HEK293 (cell line): ENCODE results near the gene CXXC5.

Experiments
- CTCF ChIA-PET: fragments of 350-600 bp; formaldehyde crosslinking; extraction: SDS; loops from one replicate; lab custom pipeline; 2021; ENCODE audit warnings: antibody characterized with exemption; lab: Yijun Ruan, JAX
- POLR2A ChIA-PET: fragments of 300-600 bp; formaldehyde crosslinking; extraction: SDS; loops from one replicate; lab custom pipeline; 2020; ENCODE audit warnings: antibody characterized with exemption, inconsistent platforms; lab: Yijun Ruan, JAX
- H3K27ac ChIP-seq: fragments of 200-500 bp; sonication (Bioruptor generic); 2 replicates; pipeline ENCODE4 v1.5.1; 2014; ENCODE audit warnings: low read depth, low read length, control low read depth, inconsistent platforms; ENCODE audit errors: extremely low read depth
- H3K36me3 ChIP-seq, 2 experiments: fragments of 200-500 bp in 1 of 2; sonication (Bioruptor generic) in 1 of 2; 1 replicate in 1 of 2; 2 replicates in 1 of 2; pipeline ENCODE4 v1.5.1; 2014 to 2017; ENCODE audit warnings: inconsistent platforms in 2 of 2, low read length in 2 of 2; ENCODE audit not compliant: control insufficient read depth in 2 of 2, insufficient read depth in 1 of 2
- H3K4me1 ChIP-seq: fragments of 200-500 bp; sonication (Bioruptor generic); 2 replicates; pipeline ENCODE4 v1.5.1; 2014; ENCODE audit warnings: mild to moderate bottlenecking, low read length, inconsistent platforms; ENCODE audit not compliant: control insufficient read depth, insufficient read depth
- H3K4me3 ChIP-seq: 2 replicates; pipeline ENCODE4 v1.5.1; 2011; ENCODE audit warnings: low read depth, mild to moderate bottlenecking, control low read depth, low read length, moderate library complexity
- H3K9me3 ChIP-seq: fragments of 200-500 bp; sonication (Bioruptor generic); 2 replicates; pipeline ENCODE4 v1.5.1; 2014; ENCODE audit warnings: low read depth, low read length, inconsistent platforms; ENCODE audit not compliant: control insufficient read depth, insufficient read depth
- BCL11A ChIP-seq: fragments of 450-650 bp; formaldehyde crosslinking; IDR thresholded peaks from 2 replicates; pipeline ENCODE4 v1.5.1; 2016; ENCODE audit warnings: low read depth, missing biosample characterization, missing genetic modification characterization
- CTCF ChIP-seq: fragments of 450-650 bp; formaldehyde crosslinking; IDR thresholded peaks from 2 replicates; pipeline ENCODE4 v1.5.1; 2016; ENCODE audit warnings: missing biosample characterization, missing genetic modification characterization
- HOXA7 ChIP-seq: sonication (generic); formaldehyde crosslinking; IDR thresholded peaks from 2 replicates; pipeline ENCODE4 v1.8.1; 2022; ENCODE audit warnings: missing genetic modification reagents, borderline replicate concordance
- HOXD13 ChIP-seq: sonication (generic); formaldehyde crosslinking; IDR thresholded peaks from 2 replicates; pipeline ENCODE4 v1.8.0; 2022; ENCODE audit warnings: missing genetic modification reagents, borderline replicate concordance
- MEIS1 ChIP-seq: sonication (generic); formaldehyde crosslinking; IDR thresholded peaks from 2 replicates; pipeline ENCODE4 v1.8.1; 2022; ENCODE audit warnings: missing genetic modification reagents, mild to moderate bottlenecking, borderline replicate concordance
- PRDM1 ChIP-seq: fragments of 450-650 bp; formaldehyde crosslinking; IDR thresholded peaks from 2 replicates; pipeline ENCODE4; 2016; ENCODE audit warnings: missing biosample characterization, missing genetic modification characterization
- TCF7L2 ChIP-seq: IDR thresholded peaks from 2 replicates; pipeline ENCODE4 v1.6.1; 2011; ENCODE audit warnings: low read depth, mild to moderate bottlenecking, inconsistent platforms, low read length, moderate library complexity, borderline replicate concordance
- ZEB2 ChIP-seq: fragments of 450-650 bp; formaldehyde crosslinking; IDR thresholded peaks from 2 replicates; pipeline ENCODE4 v1.5.1; 2016; ENCODE audit warnings: missing biosample characterization, missing genetic modification characterization
- ZNF175 ChIP-seq: fragments of 450-650 bp; formaldehyde crosslinking; IDR thresholded peaks from 2 replicates; pipeline ENCODE4 v1.5.1; 2016; ENCODE audit warnings: missing biosample characterization, missing genetic modification characterization
- ZNF2 ChIP-seq: fragments of 450-650 bp; formaldehyde crosslinking; IDR thresholded peaks from 2 replicates; pipeline ENCODE4 v1.5.1; 2016; ENCODE audit warnings: missing biosample characterization, missing genetic modification characterization
- ZNF202 ChIP-seq: fragments of 450-650 bp; formaldehyde crosslinking; IDR thresholded peaks from 2 replicates; pipeline ENCODE4 v1.5.1; 2016; ENCODE audit warnings: missing biosample characterization, missing genetic modification characterization, borderline replicate concordance
- ZNF394 ChIP-seq: fragments of 450-650 bp; formaldehyde crosslinking; IDR thresholded peaks from 2 replicates; pipeline ENCODE4 v1.5.1; 2016; ENCODE audit warnings: missing biosample characterization, missing genetic modification characterization, mild to moderate bottlenecking, moderate library complexity, borderline replicate concordance
- ZNF433 ChIP-seq: fragments of 450-650 bp; formaldehyde crosslinking; IDR thresholded peaks from 2 replicates; pipeline ENCODE4 v1.5.1; 2016; ENCODE audit warnings: missing biosample characterization, missing genetic modification characterization, low read depth
- ZNF449 ChIP-seq: fragments of 450-650 bp; formaldehyde crosslinking; IDR thresholded peaks from 2 replicates; pipeline ENCODE4 v1.5.1; 2017; ENCODE audit warnings: missing biosample characterization, mild to moderate bottlenecking, missing genetic modification characterization, moderate library complexity
- ZNF610 ChIP-seq: fragments of 450-650 bp; formaldehyde crosslinking; IDR thresholded peaks from 2 replicates; pipeline ENCODE4 v1.5.1; 2016; ENCODE audit warnings: missing biosample characterization, missing genetic modification characterization, borderline replicate concordance
- ZNF645 ChIP-seq: fragments of 450-650 bp; formaldehyde crosslinking; IDR thresholded peaks from 2 replicates; pipeline ENCODE4; 2016; ENCODE audit warnings: missing biosample characterization, missing genetic modification characterization
- TF ChIP-seq, protein P1 (sequence below): fragments of 450-650 bp; formaldehyde crosslinking; IDR thresholded peaks from 2 replicates; pipeline ENCODE4 v1.5.1; 2016; ENCODE audit warnings: missing biosample characterization, missing genetic modification characterization

The CXXC5 gene

DNA sequence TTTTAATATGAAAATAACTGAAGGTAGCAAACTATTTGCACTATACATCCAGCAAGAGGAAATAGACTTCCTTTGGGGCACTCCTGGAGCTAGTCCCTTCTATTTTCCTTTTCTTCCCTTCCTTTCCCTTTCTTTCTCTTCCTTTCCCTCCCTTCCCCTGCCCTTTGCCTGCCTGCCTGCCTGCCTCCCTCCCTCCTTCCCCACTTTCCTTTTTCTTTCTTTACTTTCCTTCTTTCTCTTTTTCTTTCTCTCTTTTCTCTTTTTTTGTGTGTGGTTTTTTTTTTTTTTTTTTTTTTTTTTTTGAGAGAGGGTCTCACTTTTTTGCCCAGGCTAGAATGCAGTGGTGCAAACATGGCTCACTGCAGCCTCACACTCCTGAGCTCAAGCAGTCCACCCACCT, 17.3 kb upstream of the CXXC5 start (continued):
- TF ChIP-seq ZNF433 (tag by site-specific recombination) (no peak), HOXD13 (CRISPR knock-in tag) (no peak)

DNA sequence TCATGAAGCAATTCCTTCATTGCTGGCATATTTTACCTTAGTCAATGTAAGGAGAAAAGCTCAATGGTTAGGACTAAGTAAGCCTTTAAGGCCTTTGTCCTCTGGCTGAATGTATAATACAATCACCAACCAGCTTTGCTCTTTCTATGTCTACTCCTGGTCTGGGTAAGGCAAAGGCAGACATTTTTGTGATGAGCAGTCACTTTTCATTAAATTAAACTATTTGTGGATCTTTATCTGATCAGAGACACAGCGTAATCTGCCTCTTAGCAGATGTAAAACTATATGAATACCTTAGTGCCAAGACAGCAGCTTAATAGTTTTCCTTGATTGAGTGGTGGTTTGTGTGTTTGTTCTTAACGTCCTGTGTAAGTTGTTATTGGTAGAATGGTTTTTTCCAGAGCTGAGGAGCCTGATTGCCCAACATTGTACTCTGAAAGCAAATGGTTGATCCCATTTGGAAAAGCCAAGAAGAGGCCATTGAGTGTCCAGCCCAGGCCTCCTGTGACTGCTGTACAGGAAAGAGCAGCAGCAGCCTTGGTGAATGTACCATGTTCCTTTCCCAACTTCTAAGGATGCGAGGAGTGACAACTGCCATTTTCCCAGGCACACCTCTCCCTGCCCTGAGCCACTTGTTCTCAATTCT, 16.5 kb upstream of the CXXC5 start:
- ChIA-PET POLR2A (no interaction called here), CTCF (interaction anchor here (0.6 to 14.2 kb wide), 16 partner anchors 20 to 337 kb away, joined by 3 to 269 read pairs (median 4); no protein-coding TSS in a partner anchor)
- Histone ChIP-seq H3K27ac (no peak overlapping the region), H3K4me3 (no peak overlapping the region), H3K36me3 (peaks cover 15 to 47% of the 10 kb centered on the region in 2 experiments), H3K9me3 (no peaks in the 10 kb centered on the region)
- TF ChIP-seq, protein P1, sequence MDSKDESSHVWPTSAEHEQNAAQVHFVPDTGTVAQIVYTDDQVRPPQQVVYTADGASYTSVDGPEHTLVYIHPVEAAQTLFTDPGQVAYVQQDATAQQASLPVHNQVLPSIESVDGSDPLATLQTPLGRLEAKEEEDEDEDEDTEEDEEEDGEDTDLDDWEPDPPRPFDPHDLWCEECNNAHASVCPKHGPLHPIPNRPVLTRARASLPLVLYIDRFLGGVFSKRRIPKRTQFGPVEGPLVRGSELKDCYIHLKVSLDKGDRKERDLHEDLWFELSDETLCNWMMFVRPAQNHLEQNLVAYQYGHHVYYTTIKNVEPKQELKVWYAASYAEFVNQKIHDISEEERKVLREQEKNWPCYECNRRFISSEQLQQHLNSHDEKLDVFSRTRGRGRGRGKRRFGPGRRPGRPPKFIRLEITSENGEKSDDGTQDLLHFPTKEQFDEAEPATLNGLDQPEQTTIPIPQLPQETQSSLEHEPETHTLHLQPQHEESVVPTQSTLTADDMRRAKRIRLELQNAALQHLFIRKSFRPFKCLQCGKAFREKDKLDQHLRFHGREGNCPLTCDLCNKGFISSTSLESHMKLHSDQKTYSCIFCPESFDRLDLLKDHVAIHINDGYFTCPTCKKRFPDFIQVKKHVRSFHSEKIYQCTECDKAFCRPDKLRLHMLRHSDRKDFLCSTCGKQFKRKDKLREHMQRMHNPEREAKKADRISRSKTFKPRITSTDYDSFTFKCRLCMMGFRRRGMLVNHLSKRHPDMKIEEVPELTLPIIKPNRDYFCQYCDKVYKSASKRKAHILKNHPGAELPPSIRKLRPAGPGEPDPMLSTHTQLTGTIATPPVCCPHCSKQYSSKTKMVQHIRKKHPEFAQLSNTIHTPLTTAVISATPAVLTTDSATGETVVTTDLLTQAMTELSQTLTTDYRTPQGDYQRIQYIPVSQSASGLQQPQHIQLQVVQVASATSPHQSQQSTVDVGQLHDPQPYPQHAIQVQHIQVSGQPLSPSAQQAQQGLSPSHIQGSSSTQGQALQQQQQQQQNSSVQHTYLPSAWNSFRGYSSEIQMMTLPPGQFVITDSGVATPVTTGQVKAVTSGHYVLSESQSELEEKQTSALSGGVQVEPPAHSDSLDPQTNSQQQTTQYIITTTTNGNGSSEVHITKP (tag by site-specific recombination) = peak; percentile 84
- no peak for TF ChIP-seq ZNF645
- TF ChIP-seq, all 188 proteins: peak for 1
- no peaks in the 10 kb centered on the region; the same call in 1 of the 2 replicates for H3K4me1 ChIP-seq

- H3K9me3 ChIP-seq = no peaks in the 10 kb centered on the region
- H3K27ac ChIP-seq = no peak overlapping the region
- peaks cover 2% of the 10 kb centered on the region; the same call in 1 of the 2 replicates for H3K4me1 ChIP-seq
- POLR2A ChIA-PET = interaction anchor here (0.6 to 7.2 kb wide), 4 partner anchors 15 to 346 kb away, joined by 3 to 96 read pairs (median 4); partner anchors contain the start of genes CXXC5 and UBE2D2
- CTCF ChIA-PET = interaction anchor here (0.6 to 14.2 kb wide), 48 partner anchors 9 to 350 kb away, joined by 3 to 269 read pairs (median 4); partner anchors contain the start of gene CXXC5
- H3K36me3 ChIP-seq = peaks cover 3 to 29% of the 10 kb centered on the region in 2 experiments; a peak in 2 of 3 replicates
- H3K4me3 ChIP-seq = no peak overlapping the region
- TF ChIP-seq ZNF394 (tag by site-specific recombination) = peak; percentile 15; the same call in 1 of the 2 replicates
- no peak; the same call in 1 of the 2 replicates for TF ChIP-seq BCL11A (tag by site-specific recombination)
- TF ChIP-seq ZNF449 (tag by site-specific recombination) = no peak
- TF ChIP-seq ZNF175 (tag by site-specific recombination) = no peak
- TF ChIP-seq CTCF (tag by site-specific recombination) = peak; percentile 96
- TF ChIP-seq ZNF202 (tag by site-specific recombination) = no peak
- no peak for TF ChIP-seq ZNF610 (tag by site-specific recombination)
- no peak for TF ChIP-seq PRDM1 (tag by site-specific recombination)
- peak; percentile 77 for TF ChIP-seq ZNF2 (tag by site-specific recombination)
- peak; percentile 32; the same call in 1 of the 2 replicates for TF ChIP-seq ZEB2 (tag by site-specific recombination)
- no peak for TF ChIP-seq HOXA7 (CRISPR knock-in tag)
- no peak for TF ChIP-seq TCF7L2
- no peak for TF ChIP-seq MEIS1 (CRISPR knock-in tag)
- TF ChIP-seq, protein P1 (tag by site-specific recombination) = 0 out of 2 replicates have a peak, but pooled peaks have one; percentile 26
Measured at GRCh38 chr5:139633295-139634027, 14.7 kb upstream of the CXXC5 start.
